ENCODE data around the gene ZNF26.
"Not testable (repeated sequence)": the region's sequence is repeated elsewhere in the genome, so short reads cannot be mapped to it uniquely, and the experiment has no call there.

ZNF26 gene, protein sequence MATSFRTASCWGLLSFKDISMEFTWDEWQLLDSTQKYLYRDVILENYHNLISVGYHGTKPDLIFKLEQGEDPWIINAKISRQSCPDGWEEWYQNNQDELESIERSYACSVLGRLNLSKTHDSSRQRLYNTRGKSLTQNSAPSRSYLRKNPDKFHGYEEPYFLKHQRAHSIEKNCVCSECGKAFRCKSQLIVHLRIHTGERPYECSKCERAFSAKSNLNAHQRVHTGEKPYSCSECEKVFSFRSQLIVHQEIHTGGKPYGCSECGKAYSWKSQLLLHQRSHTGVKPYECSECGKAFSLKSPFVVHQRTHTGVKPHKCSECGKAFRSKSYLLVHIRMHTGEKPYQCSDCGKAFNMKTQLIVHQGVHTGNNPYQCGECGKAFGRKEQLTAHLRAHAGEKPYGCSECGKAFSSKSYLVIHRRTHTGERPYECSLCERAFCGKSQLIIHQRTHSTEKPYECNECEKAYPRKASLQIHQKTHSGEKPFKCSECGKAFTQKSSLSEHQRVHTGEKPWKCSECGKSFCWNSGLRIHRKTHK

DNA sequence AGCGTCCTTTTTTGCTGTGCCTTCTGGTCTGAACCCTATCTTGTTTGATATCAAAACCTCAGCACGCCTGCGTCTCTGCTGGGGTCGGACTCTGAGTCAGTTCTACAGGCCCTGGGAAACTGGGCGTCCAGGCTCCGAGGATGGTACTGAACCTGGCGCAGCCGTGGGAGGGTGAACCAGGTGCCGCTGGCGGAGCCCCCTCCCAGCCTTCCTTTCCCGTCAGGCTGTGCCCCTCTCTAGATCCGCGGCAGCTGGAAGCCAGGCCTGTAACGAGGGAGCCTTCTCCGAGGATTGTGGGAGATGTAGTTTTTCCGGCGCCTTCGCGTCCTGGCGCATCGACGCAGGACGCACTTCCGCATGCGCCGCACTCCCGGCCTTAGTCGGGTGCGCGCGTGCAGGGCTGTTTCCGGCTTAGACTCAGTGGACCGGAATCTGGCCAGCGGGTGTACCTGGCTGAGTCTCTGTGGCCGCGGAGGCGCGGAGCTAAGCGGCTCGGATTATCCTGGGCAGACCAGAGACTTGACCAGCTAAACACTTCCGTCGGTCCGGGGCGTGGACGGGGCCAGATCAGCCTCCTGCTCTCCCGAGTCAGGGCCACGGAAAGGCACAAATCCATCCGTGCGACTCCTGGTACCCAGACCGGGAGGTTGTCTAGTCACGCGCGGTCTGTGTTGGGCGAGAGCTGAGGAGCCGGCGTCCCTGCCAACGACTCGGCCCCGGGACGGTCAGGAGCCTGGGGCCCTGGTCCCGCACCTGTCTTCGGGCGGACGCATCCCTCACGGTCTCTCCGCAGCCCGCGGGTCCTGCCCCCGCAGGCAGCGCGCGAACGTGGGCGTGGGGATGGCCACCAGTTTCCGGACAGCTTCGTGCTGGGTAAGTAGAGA lies at the start of gene ZNF26:
Gene ZNF26 (plus strand): TSS at position 367 of the 884 bp plus-strand sequence. CDS start 474 bp downstream, at position 841.
- peak; percentile 59 for DNase-seq (ENCODE audit: low read depth)
- H3K4me3 ChIP-seq (ENCODE audit: low read depth, low read length), result peak within 1 kb of the TSS; percentile 88

DNA sequence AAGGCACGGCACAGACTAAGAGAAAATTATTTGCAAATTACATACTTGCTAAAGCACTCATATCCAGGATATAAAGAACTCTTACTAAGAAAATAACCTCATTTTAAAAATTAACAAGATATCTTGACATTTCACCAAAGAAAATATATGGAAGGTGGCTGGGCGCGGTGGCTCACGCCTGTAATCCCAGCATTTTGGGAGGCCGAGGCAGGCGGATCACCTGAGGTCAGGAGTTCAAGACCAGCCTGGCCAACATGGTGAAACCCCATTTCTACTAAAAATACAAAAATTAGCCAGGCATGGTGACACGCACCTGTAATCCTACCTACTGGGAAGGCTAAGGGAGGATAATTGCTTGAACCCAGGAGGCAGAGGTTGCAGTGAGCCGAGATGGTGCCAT lies 49.2 kb upstream of the ZNF26 start:
- not testable (repeated sequence) for H3K4me3 ChIP-seq (ENCODE audit: low read depth, low read length); DNase-seq (ENCODE audit: low read depth)

DNA sequence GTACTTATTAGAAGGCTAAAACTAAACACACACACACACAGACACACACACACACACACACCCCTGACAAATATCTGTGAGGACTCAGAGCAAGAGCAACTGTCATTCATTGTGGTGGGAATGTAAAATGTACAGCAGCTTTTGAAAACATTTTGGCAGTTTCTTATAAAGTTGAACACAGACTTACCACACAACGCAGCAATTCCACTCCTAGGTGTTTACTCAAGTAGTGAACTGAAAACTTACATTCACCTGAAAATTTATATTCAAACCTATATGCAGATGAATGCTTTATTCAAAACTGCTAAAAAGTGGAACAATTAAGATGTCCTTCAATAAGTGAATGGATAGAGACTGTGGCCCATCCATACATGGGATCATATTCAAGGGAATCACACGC lies 48.7 kb upstream of the ZNF26 start:
- H3K4me3 ChIP-seq (ENCODE audit: low read depth, low read length), result no peak overlapping the region
- no peak for DNase-seq (ENCODE audit: low read depth)

DNA sequence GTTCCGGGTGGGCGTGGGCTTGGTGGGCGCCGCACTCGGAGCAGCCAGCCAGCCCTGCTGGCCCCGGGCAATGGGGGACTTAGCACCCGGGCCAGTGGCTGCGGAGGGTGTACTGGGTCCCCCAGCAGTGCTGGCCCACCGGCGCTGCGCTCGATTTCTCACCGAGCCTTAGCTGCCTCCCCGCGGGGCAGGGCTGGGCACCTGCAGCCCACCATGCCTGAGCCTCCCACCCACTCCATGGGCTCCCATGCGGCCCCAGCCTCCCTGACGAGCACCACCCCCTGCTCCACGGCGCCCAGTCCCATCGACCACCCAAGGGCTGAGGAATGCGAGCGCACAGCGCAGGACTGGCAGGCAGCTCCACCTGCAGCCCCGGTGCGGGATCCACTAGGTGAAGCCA lies 47.4 kb upstream of the ZNF26 start:
- DNase-seq (ENCODE audit: low read depth); H3K4me3 ChIP-seq (ENCODE audit: low read depth, low read length): not testable (repeated sequence)

DNA sequence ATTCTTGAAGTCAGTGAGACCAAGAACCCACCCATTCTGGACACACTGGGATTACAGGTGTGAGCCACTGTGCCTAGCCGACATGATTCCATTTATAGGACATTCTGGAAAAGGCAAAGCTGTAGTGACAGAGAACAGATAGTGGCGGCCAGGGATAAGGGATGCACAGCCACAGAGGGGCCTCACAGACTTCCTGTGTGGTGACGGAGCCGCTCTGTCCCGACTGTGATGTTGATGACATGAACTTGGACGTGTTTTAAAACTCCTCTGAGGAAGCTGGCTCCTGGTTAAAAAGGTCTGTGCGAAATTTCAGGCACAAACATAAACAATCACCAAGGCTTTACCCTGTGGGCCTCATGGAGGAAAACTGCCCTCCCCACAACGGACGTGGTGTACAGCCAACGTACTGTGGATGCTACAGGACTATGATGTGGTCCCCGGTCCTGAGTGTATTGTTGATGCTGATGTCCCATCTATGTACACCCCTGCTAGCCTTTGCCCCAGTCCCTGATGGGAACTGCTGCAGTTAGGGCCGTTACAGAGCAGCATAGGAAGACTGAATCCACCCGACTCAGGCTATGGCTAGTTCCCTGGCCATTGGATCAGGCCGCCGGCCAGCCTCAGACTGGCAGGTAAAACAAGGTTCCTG lies 46.0 kb upstream of the ZNF26 start:
- H3K4me3 ChIP-seq (ENCODE audit: low read depth, low read length), result no peak overlapping the region
- DNase-seq (ENCODE audit: low read depth), result no peak

DNA sequence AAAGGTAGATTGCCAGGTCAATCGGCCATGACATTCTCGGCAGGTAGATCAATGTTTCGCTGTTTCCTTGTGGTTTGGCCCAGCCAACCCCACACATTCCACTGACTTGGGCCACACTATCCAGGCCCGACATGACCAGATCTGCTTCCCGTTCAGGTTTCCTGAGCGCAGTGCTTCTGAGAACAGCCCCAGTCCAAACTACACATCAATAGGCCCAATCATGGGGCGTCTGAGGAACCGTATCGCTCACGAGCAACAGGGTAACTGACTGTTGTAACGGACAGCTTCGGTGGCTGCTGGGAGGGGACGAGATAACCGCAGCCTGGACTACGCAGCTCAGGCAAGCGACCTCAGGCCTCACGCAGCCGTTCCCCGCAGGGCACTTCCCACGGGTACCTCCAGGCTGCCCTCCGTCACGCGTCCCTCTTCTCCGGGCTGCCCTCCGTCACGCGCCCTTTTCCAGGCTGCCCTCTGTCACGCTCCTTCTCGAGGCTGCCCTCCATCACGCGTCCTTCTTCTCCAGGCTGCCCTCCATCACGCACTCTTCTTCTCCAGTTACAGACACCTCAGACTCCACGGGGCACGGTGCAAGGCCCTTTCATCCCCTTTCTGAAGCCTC lies 44.7 kb upstream of the ZNF26 start:
- no peak for DNase-seq (ENCODE audit: low read depth)
- no peak overlapping the region for H3K4me3 ChIP-seq (ENCODE audit: low read depth, low read length)

DNA sequence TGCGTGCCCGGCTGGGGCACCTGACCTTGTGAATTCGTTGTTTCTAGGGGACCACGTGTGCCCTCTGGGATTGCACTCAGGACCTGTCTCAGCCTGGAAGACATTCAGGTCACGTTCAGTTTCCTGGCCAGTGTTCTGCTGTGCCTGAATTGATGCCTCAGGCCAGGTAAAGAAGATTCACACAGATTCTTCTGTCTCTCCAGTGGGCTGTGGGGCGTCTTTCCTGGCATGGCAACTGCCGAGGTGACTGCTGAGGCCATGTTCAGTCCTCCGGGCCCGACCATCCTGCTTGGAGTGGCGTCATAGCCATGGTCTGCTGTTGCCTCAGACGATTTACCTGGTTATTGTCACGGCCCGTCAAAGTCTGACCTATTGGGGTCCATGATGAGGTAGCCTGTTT lies 43.6 kb upstream of the ZNF26 start:
- no peak for DNase-seq (ENCODE audit: low read depth)
- H3K4me3 ChIP-seq (ENCODE audit: low read depth, low read length), result no peak overlapping the region

DNA sequence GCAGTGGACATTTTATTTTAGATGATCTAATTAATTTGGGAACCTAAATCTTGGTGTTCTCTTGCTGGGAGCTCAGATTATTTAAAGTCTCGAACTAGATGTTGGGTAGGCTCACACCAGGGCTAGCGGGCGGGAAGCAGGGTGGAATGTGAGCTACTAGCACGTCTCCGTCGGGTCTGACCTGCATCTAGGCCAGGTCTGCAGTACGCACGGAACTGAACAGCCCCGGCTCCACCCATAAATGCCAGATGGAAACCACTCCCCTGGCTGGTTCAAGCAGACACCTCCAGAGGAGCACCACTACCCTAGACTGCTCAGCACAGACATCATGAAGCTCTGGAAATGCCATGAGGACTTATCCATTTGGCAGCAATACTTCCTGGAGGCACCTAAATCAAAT lies 40.4 kb upstream of the ZNF26 start:
- DNase-seq (ENCODE audit: low read depth), result no peak
- H3K4me3 ChIP-seq (ENCODE audit: low read depth, low read length), result no peak overlapping the region

DNA sequence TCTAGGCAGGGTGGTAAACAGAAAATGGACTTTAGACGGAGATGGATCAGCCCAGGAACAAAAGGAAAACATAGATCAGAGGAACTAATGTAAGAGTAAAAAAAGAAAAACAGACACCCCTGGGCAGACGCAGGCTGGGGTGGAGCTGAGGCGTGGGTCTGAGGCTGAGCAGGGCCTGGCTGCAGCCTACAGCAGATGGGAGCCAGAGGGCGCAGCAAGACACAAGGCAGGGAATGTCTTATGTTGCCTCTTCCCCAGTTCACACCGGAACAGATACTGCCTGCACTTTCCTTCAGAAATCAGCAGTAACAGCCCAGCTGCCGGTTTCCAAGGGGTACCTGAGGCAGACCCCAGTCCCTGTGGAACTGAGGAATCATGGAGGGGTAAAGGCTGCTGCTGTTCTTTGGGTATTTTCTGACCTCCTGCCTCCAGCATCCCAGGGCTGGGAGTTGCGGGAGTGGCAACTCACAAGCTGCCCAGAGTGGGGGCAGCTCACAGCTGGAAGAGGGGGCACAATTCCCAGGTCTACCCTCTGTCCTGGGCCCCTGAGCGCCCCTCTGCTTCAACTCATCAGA lies 39.8 kb upstream of the ZNF26 start:
- no peak for DNase-seq (ENCODE audit: low read depth)
- no peak overlapping the region for H3K4me3 ChIP-seq (ENCODE audit: low read depth, low read length)

DNA sequence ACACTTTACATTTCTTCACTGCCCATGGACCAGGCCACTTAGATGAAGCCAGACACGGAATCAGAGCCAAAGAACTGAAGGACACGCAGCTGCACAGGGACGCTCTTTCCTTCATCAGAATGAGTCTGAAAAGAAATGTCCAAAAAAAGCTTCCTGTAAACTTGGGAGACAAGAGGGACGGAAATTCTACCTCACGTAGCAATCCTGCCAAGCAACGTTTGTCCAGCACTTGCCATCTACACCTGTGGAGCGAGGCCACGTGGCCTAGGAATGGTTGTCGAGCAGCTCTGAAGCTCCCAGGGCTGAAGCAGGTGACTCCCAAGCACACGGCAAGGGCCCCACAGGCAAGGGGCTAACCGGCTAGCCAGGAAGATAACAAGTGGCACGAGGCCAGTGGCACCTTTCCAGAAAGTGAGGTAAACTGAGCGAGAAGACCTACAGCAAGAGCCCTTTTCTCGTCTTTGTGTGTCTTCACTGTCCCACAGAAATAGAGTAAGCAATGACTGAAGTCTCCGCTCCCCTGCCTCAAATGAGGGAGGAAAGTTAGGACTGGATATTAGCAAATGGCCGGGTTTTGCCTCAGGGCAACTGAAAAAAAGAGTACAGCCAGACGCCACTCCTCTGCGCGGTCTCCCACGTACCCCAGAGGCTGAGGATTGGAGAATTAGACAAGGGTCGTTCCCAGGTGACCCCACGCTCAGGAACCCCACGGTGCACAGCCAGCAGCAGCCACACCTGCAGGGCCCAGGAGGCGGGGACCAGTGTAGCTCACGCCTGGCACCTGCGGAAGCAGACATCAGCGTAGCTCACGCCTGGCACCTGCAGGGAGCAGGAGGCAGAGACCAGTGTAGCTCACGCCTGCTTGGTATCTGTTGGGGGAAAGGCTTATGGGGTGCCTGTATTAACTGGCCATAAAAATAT lies 37.8 kb upstream of the ZNF26 start:
- DNase-seq (ENCODE audit: low read depth), result no peak
- no peak overlapping the region for H3K4me3 ChIP-seq (ENCODE audit: low read depth, low read length)

DNA sequence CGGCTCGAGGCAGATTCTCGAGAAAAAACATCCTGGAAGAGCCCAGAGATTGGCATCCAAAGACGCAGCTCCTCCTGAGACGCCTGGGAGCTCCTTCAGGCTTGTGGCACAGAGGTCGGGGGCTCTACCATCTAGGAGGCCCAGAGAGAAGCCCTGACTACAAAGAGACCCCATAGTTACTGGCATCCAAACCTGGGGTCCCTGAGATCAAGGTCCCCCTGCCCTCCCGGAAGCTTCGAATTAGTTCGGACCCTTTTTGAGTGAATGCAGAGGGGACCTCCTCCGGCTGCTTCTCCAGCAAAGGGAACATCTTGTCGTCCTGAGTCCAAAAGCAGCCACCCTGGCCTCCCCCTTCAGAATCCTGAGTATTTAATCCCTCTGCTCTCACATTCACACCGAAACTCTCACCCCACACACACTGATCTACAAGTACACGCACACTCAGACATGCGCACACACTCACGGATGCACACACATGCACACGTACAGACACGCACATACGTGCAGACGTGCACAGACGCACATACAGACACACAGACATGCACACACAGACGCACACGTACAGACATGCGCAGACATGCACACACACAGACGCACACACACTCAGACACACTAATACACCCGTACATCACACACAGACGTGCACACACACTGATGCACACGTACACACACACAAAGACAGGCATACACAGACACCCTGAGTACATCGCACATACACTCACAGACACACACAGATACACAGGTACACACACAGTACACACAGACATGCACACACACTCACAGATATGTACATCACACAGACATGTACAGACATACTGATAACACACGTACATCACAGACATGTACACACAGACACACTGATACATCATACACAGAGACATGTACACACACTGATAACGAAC lies 36.0 kb upstream of the ZNF26 start:
- H3K4me3 ChIP-seq (ENCODE audit: low read depth, low read length), result no peak overlapping the region

DNA sequence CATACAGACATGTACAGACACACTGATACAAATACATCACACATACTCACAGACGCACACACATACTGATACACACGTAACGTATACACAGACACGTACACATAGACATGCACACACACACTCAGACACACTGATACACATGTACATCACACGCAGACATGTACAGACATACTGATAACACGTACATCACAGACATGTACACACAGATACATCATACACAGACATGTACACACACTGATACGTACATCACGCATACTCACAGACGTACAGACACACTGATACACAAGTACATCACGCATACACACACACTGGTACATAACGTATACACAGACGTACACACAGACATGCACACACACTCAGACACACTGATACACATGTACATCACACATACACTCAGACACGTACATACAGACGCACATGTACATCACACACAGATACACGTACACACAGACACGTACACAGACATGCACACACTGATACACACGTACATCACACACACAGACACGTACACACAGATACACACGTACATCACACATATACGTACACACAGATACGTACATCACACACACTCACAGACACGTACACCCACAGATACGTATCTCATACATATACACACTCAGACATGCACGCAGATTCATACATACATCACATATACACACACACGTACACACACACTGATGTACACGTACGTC lies 35.2 kb upstream of the ZNF26 start:
- no peak for DNase-seq (ENCODE audit: low read depth)
- no peak overlapping the region for H3K4me3 ChIP-seq (ENCODE audit: low read depth, low read length)

More for the DNA sequence above, 36.0 kb upstream of the ZNF26 start:
- no peak for DNase-seq (ENCODE audit: low read depth)

DNA sequence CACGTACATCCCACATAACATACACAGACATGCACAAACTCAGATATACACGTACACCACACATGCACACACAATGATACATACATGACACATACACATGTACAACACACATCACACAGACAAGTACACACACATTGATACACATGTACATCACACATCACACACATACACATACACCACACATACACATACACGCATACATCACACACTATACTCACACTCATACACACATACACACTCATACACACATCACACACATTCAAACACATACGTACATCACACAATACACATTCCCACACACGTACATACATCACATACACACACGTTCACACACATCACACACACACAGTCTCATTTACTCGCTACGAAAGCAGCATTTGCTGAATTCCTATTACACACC lies 34.5 kb upstream of the ZNF26 start:
- H3K4me3 ChIP-seq (ENCODE audit: low read depth, low read length), result no peak overlapping the region

DNA sequence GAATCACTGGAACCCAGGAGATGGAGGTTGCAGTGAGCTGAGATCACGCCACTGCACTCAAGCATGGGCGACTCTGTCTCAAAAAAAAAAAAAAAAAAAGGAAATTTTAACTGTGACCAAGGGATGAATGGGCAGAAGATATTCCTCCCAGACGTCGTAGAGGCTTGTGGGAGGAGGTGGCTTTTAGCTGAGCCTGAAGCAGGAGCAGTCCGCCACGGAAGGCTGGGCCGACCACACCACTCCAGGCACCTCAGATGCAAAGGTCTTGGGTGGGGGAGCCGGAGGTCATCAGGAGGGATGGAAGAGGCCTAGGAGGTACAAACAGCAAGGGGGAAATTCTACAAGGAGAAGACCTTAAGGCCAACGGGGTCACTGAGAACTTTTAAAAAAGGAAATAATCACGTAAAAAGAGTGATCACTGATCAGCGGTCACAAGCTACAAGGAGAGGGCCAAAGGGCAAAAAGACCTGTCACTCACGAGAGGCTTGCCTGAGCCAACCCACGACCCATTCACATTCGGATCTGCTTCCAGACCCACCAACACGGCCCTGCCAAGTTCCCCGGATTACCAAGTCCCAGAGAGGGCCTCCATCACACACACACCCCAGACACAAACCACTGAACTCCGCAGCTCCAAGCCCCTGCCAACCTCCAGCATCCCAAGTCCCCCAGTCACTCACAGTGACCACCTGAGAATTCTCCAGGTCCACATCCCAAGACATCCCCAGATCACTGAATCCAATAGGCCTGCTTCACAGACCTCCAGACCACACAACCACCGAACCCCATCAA lies 33.6 kb upstream of the ZNF26 start:
- no peak overlapping the region for H3K4me3 ChIP-seq (ENCODE audit: low read depth, low read length)
- no peak for DNase-seq (ENCODE audit: low read depth)

More for the DNA sequence above, 34.5 kb upstream of the ZNF26 start:
- no peak for DNase-seq (ENCODE audit: low read depth)

DNA sequence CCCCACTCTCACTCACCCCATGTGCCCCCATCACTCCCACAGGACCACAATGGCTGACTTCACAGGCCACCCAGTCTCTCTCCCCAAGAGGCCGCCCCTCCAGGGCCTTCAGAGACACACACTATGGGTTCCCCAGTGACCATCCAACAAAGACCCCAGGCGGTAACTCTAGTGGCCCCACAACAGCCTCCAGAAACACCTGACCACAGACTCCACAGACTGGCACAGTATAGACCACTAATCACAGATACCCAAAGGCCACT lies 33.1 kb upstream of the ZNF26 start:
- no peak for DNase-seq (ENCODE audit: low read depth)
- H3K4me3 ChIP-seq (ENCODE audit: low read depth, low read length), result no peak overlapping the region

DNA sequence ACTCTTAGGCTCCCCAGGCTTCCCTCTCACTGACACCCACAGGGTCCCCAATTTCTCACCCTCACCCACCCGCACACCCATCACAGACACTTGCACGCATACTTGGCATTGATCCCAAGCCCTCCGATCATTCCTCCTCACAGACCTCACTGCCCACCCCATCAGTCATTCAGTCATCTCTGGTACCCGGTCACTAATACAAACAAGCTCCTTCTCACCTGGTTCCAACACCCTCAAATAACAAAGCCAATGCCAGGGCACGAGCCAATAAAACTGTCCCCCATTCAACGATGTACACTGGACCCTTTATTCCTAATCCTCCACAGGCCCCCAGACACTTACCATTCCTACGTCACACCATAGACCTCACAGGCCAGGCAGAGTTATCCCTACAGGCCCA lies 32.4 kb upstream of the ZNF26 start:
- H3K4me3 ChIP-seq (ENCODE audit: low read depth, low read length), result no peak overlapping the region
- DNase-seq (ENCODE audit: low read depth), result no peak

Data from skeletal muscle cell (primary cell).